NCI-H128 (cell line): ENCODE measurements around the gene EIF3J.

Source experiments
- DNase-seq: peaks from one replicate; lab custom pipeline; 2025; ENCODE audit not compliant: unreplicated experiment; lab: John Stamatoyannopoulos, UW

Gene EIF3J

GRCh38 chr15:44593042-44593736, 56.2 kb downstream of the EIF3J start:
- DNase-seq: no peak

GRCh38 chr15:44595246-44595645, 58.3 kb downstream of the EIF3J start:
- DNase-seq: no peak

- DNase-seq: no peak
Observed at GRCh38 chr15:44595656-44596510, 58.9 kb downstream of the EIF3J start.

GRCh38 chr15:44596511-44597010, 59.6 kb downstream of the EIF3J start:
- DNase-seq: no peak

- DNase-seq: no peak
Observed at GRCh38 chr15:44598066-44598465, 61.1 kb downstream of the EIF3J start.

- no peak for DNase-seq
Observed at GRCh38 chr15:44598892-44599291, 61.9 kb downstream of the EIF3J start.

- no peak for DNase-seq
Observed at GRCh38 chr15:44603126-44603525, 66.2 kb downstream of the EIF3J start.

GRCh38 chr15:44606740-44607139, 69.8 kb downstream of the EIF3J start:
- no peak for DNase-seq
